GM23338 (cell line): ENCODE results near the gene SLC13A4. TPM values are rescaled to one million over a fixed set of nuclear protein-coding genes. Genes with fewer than 3 reads are reported as not detected.

ENCODE experiments used
- ATAC-seq: fragments of 200-7000 bp; cut with Tn5 transposase; 3 replicates; pipeline ENCODE4 v1.9.1; 2020
- DNase-seq: peaks from one replicate; pipeline ENCODE4 v3.0.0-alpha.2; 2015; ENCODE audit warnings: low spot score
- H2AFZ ChIP-seq: fragments of 200-600 bp; sonication (generic); 2 replicates; pipeline ENCODE4 v1.8.0; 2016; ENCODE audit warnings: antibody characterized with exemption, mild to moderate bottlenecking, moderate library complexity
- H3F3A ChIP-seq: fragments of 200-600 bp; sonication (generic); replicated peaks from 2 replicates; pipeline ENCODE4 v1.8.0; 2017; ENCODE audit warnings: antibody characterized with exemption, mixed run types, low read depth
- H3K27ac ChIP-seq: fragments of 200-600 bp; sonication (generic); 2 replicates; pipeline ENCODE4 v1.6.1; 2016; ENCODE audit warnings: low read depth
- H3K27me3 ChIP-seq: fragments of 200-600 bp; sonication (generic); 2 replicates; pipeline ENCODE4 v1.8.0; 2016; ENCODE audit warnings: mild to moderate bottlenecking, mixed run types, moderate library complexity; ENCODE audit not compliant: insufficient read depth
- H3K36me3 ChIP-seq: fragments of 200-600 bp; sonication (generic); 2 replicates; pipeline ENCODE4 v1.8.0; 2016; ENCODE audit warnings: mild to moderate bottlenecking; ENCODE audit not compliant: insufficient read depth
- H3K4me1 ChIP-seq: fragments of 200-600 bp; sonication (generic); 2 replicates; pipeline ENCODE4 v1.8.0; 2016; ENCODE audit warnings: mild to moderate bottlenecking, moderate library complexity; ENCODE audit not compliant: insufficient read depth
- H3K4me2 ChIP-seq: fragments of 200-600 bp; sonication (generic); 2 replicates; pipeline ENCODE4 v1.7.1; 2017; ENCODE audit warnings: mixed run types
- H3K4me3 ChIP-seq: fragments of 200-600 bp; sonication (generic); 2 replicates; pipeline ENCODE4 v1.6.1; 2016; ENCODE audit warnings: mixed run types
- H3K79me2 ChIP-seq: fragments of 200-600 bp; sonication (generic); replicated peaks from 2 replicates; pipeline ENCODE4 v1.8.0; 2017; ENCODE audit warnings: mild to moderate bottlenecking; ENCODE audit not compliant: insufficient read depth
- H3K9me2 ChIP-seq: fragments of 200-600 bp; sonication (generic); 2 replicates; pipeline ENCODE4 v1.8.0; 2017; ENCODE audit not compliant: insufficient read depth
- H4K20me1 ChIP-seq: fragments of 200-600 bp; sonication (generic); replicated peaks from 2 replicates; pipeline ENCODE4 v1.8.0; 2017; ENCODE audit warnings: mild to moderate bottlenecking; ENCODE audit not compliant: insufficient read depth
- H3K27ac Mint-ChIP-seq: 2 replicates; pipeline ENCODE4 v1.8.0; 2020; ENCODE audit warnings: inconsistent platforms, mild to moderate bottlenecking, moderate library complexity, mixed read lengths
- H3K27me3 Mint-ChIP-seq: 3 replicates; pipeline ENCODE4 v1.8.0; 2022; ENCODE audit warnings: low read depth, mild to moderate bottlenecking, moderate library complexity, mixed read lengths, inconsistent platforms; ENCODE audit not compliant: insufficient read depth, poor library complexity
- H3K36me3 Mint-ChIP-seq: 3 replicates; pipeline ENCODE4 v1.8.0; 2021; ENCODE audit warnings: low read depth, mild to moderate bottlenecking, inconsistent platforms, moderate library complexity, mixed read lengths
- H3K4me1 Mint-ChIP-seq: 3 replicates; pipeline ENCODE4 v1.8.0; 2020; ENCODE audit warnings: mild to moderate bottlenecking, inconsistent platforms, mixed read lengths
- H3K4me3 Mint-ChIP-seq: 3 replicates; pipeline ENCODE4 v1.8.0; 2021; ENCODE audit warnings: moderate library complexity, mild to moderate bottlenecking, inconsistent platforms, mixed read lengths
- H3K9me3 Mint-ChIP-seq: 3 replicates; pipeline ENCODE4 v1.8.0; 2020; ENCODE audit warnings: moderate library complexity, mild to moderate bottlenecking, inconsistent platforms, mixed read lengths
- CREB1 ChIP-seq: fragments of 250-450 bp; sonication (Bioruptor Pico); IDR thresholded peaks from 2 replicates; pipeline ENCODE4 v1.5.0; 2020; ENCODE audit warnings: low read depth, mild to moderate bottlenecking, moderate library complexity
- CTCF ChIP-seq, 2 experiments: fragments of 200-600 bp in 1 of 2; sonication (generic) in 1 of 2; conservative IDR thresholded peaks; 2 replicates each; pipeline versions ENCODE4 v1.5.1 to v1.6.1; 2016 to 2017; ENCODE audit warnings: antibody characterized with exemption in 2 of 2, low read depth in 2 of 2, mild to moderate bottlenecking in 2 of 2, moderate library complexity in 1 of 2
- EZH2phosphoT487 ChIP-seq: fragments of 200-600 bp; sonication (generic); IDR thresholded peaks from one replicate; pipeline ENCODE4 v1.8.1; 2018; ENCODE audit warnings: antibody characterized with exemption; ENCODE audit not compliant: unreplicated experiment
- JUNB ChIP-seq: IDR thresholded peaks from one replicate; pipeline ENCODE4 v1.6.1; 2016; ENCODE audit warnings: antibody characterized with exemption; ENCODE audit not compliant: unreplicated experiment
- POLR2AphosphoS5 ChIP-seq: IDR thresholded peaks from 2 replicates; pipeline ENCODE4 v1.6.1; 2016; ENCODE audit warnings: antibody characterized with exemption, low read depth
- STAT1 ChIP-seq: IDR thresholded peaks from one replicate; pipeline ENCODE4 v1.6.1; 2016; ENCODE audit warnings: antibody characterized with exemption; ENCODE audit not compliant: unreplicated experiment
- ZNF114 ChIP-seq: fragments of 250-450 bp; sonication (Bioruptor Pico); IDR thresholded peaks from 2 replicates; pipeline ENCODE4 v1.5.0; 2020; ENCODE audit warnings: mild to moderate bottlenecking, moderate library complexity
- ZNF331 ChIP-seq: fragments of 250-450 bp; sonication (Bioruptor Pico); IDR thresholded peaks from 2 replicates; pipeline ENCODE4 v1.5.0; 2020; ENCODE audit warnings: low read depth, mild to moderate bottlenecking, moderate library complexity
- polyA plus RNA-seq: library from polyadenylated mRNA; unstranded; fragments of >200 nt; fragmentation: Nextera tagmentation; extraction: Ambion mirVana; gene quantifications from 2 replicates; pipeline ENCODE4 v1.2.1, GENCODE V29; 2016
- total RNA-seq: library from RNA; depleted of rRNA; stranded (reverse); fragments of >200 nt; shearing (Covaris generic); gene quantifications from 2 replicates; pipeline ENCODE4 v1.2.3, GENCODE V29; 2014
- TF ChIP-seq, protein P1 (sequence below): IDR thresholded peaks from one replicate; pipeline ENCODE4 v1.6.1; 2018; ENCODE audit warnings: antibody characterized with exemption; ENCODE audit not compliant: unreplicated experiment
- TF ChIP-seq, protein P2 (sequence below): IDR thresholded peaks from 2 replicates; pipeline ENCODE4 v1.6.1; 2016; ENCODE audit warnings: antibody characterized with exemption

Gene SLC13A4
- total and polyA plus RNA-seq, 2 experiments from 2014 or later, result 1.7 to 2.3 TPM

DNA sequence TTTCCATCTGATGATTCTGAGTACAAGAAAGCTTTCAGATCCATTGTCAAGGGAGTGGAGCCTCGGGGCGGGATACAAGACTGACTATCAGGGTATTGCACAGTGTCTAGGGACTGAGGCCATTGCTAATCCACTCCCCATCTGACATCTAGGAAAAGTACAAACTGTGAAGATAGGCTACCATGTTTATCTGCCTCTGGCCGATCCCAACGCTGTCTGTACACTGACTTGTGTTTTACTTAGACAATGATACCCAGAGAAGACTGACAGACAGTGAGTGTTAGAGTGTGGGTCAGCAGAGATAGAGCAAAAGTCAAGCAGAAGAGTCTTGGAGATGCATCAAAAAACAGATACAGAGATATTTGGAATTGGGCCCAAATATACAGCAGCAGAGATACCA lies 3.1 kb upstream of the SLC13A4 start:
- no peak overlapping the region for H3K27ac Mint-ChIP-seq
- no peaks in the 10 kb centered on the region for H3K4me1 ChIP-seq
- no peaks in the 10 kb centered on the region for H4K20me1 ChIP-seq
- peaks cover 14% of the 10 kb centered on the region for H3K4me1 Mint-ChIP-seq
- H3K36me3 Mint-ChIP-seq, result no peaks in the 10 kb centered on the region
- H3K27me3 ChIP-seq, result no peaks in the 10 kb centered on the region
- H3K36me3 ChIP-seq, result no peaks in the 10 kb centered on the region
- no peaks in the 10 kb centered on the region for H3K79me2 ChIP-seq
- H3K4me3 ChIP-seq, result no peak overlapping the region
- DNase-seq, result no peak
- H3K4me2 ChIP-seq, result no peak overlapping the region
- no peak for TF ChIP-seq ZNF114 (CRISPR knock-in tag)
- TF ChIP-seq CREB1 (CRISPR knock-in tag), result no peak
- TF ChIP-seq, protein P1, sequence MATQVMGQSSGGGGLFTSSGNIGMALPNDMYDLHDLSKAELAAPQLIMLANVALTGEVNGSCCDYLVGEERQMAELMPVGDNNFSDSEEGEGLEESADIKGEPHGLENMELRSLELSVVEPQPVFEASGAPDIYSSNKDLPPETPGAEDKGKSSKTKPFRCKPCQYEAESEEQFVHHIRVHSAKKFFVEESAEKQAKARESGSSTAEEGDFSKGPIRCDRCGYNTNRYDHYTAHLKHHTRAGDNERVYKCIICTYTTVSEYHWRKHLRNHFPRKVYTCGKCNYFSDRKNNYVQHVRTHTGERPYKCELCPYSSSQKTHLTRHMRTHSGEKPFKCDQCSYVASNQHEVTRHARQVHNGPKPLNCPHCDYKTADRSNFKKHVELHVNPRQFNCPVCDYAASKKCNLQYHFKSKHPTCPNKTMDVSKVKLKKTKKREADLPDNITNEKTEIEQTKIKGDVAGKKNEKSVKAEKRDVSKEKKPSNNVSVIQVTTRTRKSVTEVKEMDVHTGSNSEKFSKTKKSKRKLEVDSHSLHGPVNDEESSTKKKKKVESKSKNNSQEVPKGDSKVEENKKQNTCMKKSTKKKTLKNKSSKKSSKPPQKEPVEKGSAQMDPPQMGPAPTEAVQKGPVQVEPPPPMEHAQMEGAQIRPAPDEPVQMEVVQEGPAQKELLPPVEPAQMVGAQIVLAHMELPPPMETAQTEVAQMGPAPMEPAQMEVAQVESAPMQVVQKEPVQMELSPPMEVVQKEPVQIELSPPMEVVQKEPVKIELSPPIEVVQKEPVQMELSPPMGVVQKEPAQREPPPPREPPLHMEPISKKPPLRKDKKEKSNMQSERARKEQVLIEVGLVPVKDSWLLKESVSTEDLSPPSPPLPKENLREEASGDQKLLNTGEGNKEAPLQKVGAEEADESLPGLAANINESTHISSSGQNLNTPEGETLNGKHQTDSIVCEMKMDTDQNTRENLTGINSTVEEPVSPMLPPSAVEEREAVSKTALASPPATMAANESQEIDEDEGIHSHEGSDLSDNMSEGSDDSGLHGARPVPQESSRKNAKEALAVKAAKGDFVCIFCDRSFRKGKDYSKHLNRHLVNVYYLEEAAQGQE, result no peak
- TF ChIP-seq CTCF (conservative IDR thresholded peaks at IDR 0.05; ENCODE audit: low read depth in 2 of 2), result no peak
- TF ChIP-seq STAT1, result no peak
- no peak for TF ChIP-seq JUNB
- TF ChIP-seq POLR2AphosphoS5, result no peak
- TF ChIP-seq EZH2phosphoT487, result no peak
- TF ChIP-seq, protein P2, sequence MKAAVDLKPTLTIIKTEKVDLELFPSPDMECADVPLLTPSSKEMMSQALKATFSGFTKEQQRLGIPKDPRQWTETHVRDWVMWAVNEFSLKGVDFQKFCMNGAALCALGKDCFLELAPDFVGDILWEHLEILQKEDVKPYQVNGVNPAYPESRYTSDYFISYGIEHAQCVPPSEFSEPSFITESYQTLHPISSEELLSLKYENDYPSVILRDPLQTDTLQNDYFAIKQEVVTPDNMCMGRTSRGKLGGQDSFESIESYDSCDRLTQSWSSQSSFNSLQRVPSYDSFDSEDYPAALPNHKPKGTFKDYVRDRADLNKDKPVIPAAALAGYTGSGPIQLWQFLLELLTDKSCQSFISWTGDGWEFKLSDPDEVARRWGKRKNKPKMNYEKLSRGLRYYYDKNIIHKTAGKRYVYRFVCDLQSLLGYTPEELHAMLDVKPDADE, result no peak
- no peak for TF ChIP-seq ZNF331 (CRISPR knock-in tag)
- H3K27ac ChIP-seq, result no peak overlapping the region
- H3K27me3 Mint-ChIP-seq, result peaks cover 2% of the 10 kb centered on the region
- no peak overlapping the region for H3K4me3 Mint-ChIP-seq
- peak overlapping the region; percentile 76; the same call in 1 of the 2 replicates for H2AFZ ChIP-seq
- no peaks in the 10 kb centered on the region for H3F3A ChIP-seq
- H3K9me2 ChIP-seq, result no peaks in the 10 kb centered on the region
- H3K9me3 Mint-ChIP-seq, result no peaks in the 10 kb centered on the region; the same call in 2 of the 3 replicates
- no peak for ATAC-seq

DNA sequence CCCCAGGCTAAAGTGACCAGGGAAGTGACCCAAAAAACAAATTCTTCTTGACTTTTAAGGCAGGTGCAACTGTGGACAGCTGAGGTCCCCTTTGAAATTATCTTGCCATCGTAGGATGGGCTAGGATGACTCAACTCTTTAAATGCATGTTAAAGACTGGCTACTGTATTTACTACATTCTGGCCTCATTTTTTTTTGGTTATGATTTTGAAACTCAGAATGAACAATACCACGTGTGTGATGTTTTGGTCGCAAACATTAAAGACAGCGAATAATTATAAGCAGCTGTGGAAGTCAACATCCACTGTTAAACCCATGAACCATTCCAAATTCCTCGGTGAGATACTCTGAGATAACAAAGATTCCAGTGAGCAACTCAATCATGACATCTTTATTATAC lies 1.2 kb upstream of the SLC13A4 start:
- no peak overlapping the region for H3K4me3 ChIP-seq
- H3K4me1 ChIP-seq, result no peaks in the 10 kb centered on the region
- no peaks in the 10 kb centered on the region for H3F3A ChIP-seq
- Mint-ChIP-seq H3K4me3 (no peak overlapping the region), H3K9me3 (no peaks in the 10 kb centered on the region; the same call in 2 of the 3 replicates), H3K27ac (no peak overlapping the region), H3K4me1 (peaks cover 14% of the 10 kb centered on the region), H3K36me3 (no peaks in the 10 kb centered on the region), H3K27me3 (peaks cover 1% of the 10 kb centered on the region)
- H3K27ac ChIP-seq, result no peak overlapping the region
- H3K4me2 ChIP-seq, result no peak overlapping the region
- H3K9me2 ChIP-seq, result no peaks in the 10 kb centered on the region
- DNase-seq, result no peak
- ATAC-seq, result no peak
- no peaks in the 10 kb centered on the region for H3K36me3 ChIP-seq
- no peaks in the 10 kb centered on the region for H3K27me3 ChIP-seq
- no peak overlapping the region for H2AFZ ChIP-seq
- no peaks in the 10 kb centered on the region for H4K20me1 ChIP-seq
- H3K79me2 ChIP-seq, result no peaks in the 10 kb centered on the region
- TF ChIP-seq EZH2phosphoT487 (no peak), ZNF331 (CRISPR knock-in tag) (no peak), ZNF114 (CRISPR knock-in tag) (no peak), POLR2AphosphoS5 (no peak), STAT1 (no peak)
- TF ChIP-seq, protein P2, result no peak
